HepG2 (cell line): ENCODE measurements around the gene TADA2A. TPM values are rescaled to one million over a fixed set of nuclear protein-coding genes. Genes with fewer than 3 reads are reported as not detected.

Source experiments
- FOXA3 ChIP-seq: IDR thresholded peaks from 2 replicates; pipeline ENCODE4 v1.6.1; 2016; ENCODE audit warnings: missing genetic modification reagents, missing compliant biosample characterization
- GZF1 ChIP-seq: sonication (generic); formaldehyde crosslinking; IDR thresholded peaks from 2 replicates; pipeline ENCODE4 v1.5.1; 2020; ENCODE audit warnings: mild to moderate bottlenecking, missing genetic modification reagents
- HBP1 ChIP-seq: IDR thresholded peaks from 2 replicates; pipeline ENCODE4 v1.6.1; 2016; ENCODE audit warnings: low read depth, control low read depth
- HNF4G ChIP-seq, 2 experiments: sonication (generic) in 1 of 2; formaldehyde crosslinking in 1 of 2; IDR thresholded peaks; 2 replicates each; pipeline versions ENCODE4 v1.4.0 to v1.6.1; 2011 to 2020; ENCODE audit warnings: borderline replicate concordance in 2 of 2, low read depth in 2 of 2, mild to moderate bottlenecking in 2 of 2, low read length in 1 of 2, missing genetic modification reagents in 1 of 2, moderate library complexity in 1 of 2
- MTF2 ChIP-seq: sonication (generic); formaldehyde crosslinking; IDR thresholded peaks from 2 replicates; pipeline ENCODE4 v1.5.0; 2020; ENCODE audit warnings: missing genetic modification reagents, borderline replicate concordance
- NR1H2 ChIP-seq: sonication (generic); formaldehyde crosslinking; IDR thresholded peaks from 2 replicates; pipeline ENCODE4 v1.8.1; 2022; ENCODE audit warnings: low read depth, missing genetic modification reagents, borderline replicate concordance
- SOX5 ChIP-seq: IDR thresholded peaks from 2 replicates; pipeline ENCODE4 v1.6.1; 2016; ENCODE audit warnings: borderline replicate concordance
- SP140L ChIP-seq: sonication (generic); formaldehyde crosslinking; IDR thresholded peaks from 2 replicates; pipeline ENCODE4 v1.4.0; 2020; ENCODE audit warnings: missing genetic modification reagents, borderline replicate concordance
- UBTF ChIP-seq: sonication (generic); formaldehyde crosslinking; IDR thresholded peaks from 2 replicates; pipeline ENCODE4 v1.4.0; 2020; ENCODE audit warnings: mild to moderate bottlenecking, missing genetic modification reagents
- ZNF17 ChIP-seq: sonication (generic); formaldehyde crosslinking; IDR thresholded peaks from 2 replicates; pipeline ENCODE4 v1.5.0; 2020; ENCODE audit warnings: mild to moderate bottlenecking, missing genetic modification reagents
- ZNF570 ChIP-seq: sonication (generic); formaldehyde crosslinking; IDR thresholded peaks from 2 replicates; pipeline ENCODE4 v1.4.0; 2020; ENCODE audit warnings: mild to moderate bottlenecking, missing genetic modification reagents, borderline replicate concordance
- ZNF816 ChIP-seq: sonication (generic); formaldehyde crosslinking; IDR thresholded peaks from 2 replicates; pipeline ENCODE4 v1.8.0; 2022; ENCODE audit warnings: missing genetic modification reagents, mild to moderate bottlenecking, borderline replicate concordance
- polyA plus RNA-seq, 8 experiments: library from polyadenylated mRNA; depleted of rRNA in 3 of 8; stranded (reverse) in 7 of 8; unstranded in 1 of 8; fragments of >200 nt; fragmentation: Illumina TruSeq in 4 of 8; extraction: Trizol in 4 of 8; gene quantifications; 2 replicates each; pipeline versions ENCODE4 v1.2.1 to v1.2.3, GENCODE V29; 2011 to 2016; ENCODE audit warnings: low read depth in 4 of 8, missing spikeins in 1 of 8, mixed read lengths in 1 of 8; ENCODE audit not compliant: insufficient read depth in 1 of 8
- total RNA-seq, 5 experiments: library from RNA; depleted of rRNA; stranded (reverse); fragments of >200 nt; fragmentation: Illumina TruSeq; extraction: Trizol; gene quantifications; 2 replicates each; pipeline ENCODE4 v1.2.3, GENCODE V29; 2016; ENCODE audit warnings: low read depth in 1 of 5
- TF ChIP-seq, protein P1 (sequence below): sonication (generic); formaldehyde crosslinking; IDR thresholded peaks from 2 replicates; pipeline ENCODE4 v1.9.0; 2021; ENCODE audit warnings: mild to moderate bottlenecking, missing genetic modification reagents
- TF ChIP-seq, protein P2 (sequence below): sonication (generic); formaldehyde crosslinking; IDR thresholded peaks from 2 replicates; pipeline ENCODE4 v1.9.0; 2022; ENCODE audit warnings: missing genetic modification reagents, mild to moderate bottlenecking, borderline replicate concordance
- TF ChIP-seq, protein P3 (sequence below): sonication (generic); formaldehyde crosslinking; IDR thresholded peaks from 2 replicates; pipeline ENCODE4 v1.8.0; 2022; ENCODE audit warnings: mild to moderate bottlenecking, missing genetic modification reagents, borderline replicate concordance

Gene TADA2A
- total and polyA plus RNA-seq, 2 of the 13 experiments (the other 11 are each of a cell fraction or from before 2014, with no cell fraction given): 8.0 to 14.0 TPM

DNA sequence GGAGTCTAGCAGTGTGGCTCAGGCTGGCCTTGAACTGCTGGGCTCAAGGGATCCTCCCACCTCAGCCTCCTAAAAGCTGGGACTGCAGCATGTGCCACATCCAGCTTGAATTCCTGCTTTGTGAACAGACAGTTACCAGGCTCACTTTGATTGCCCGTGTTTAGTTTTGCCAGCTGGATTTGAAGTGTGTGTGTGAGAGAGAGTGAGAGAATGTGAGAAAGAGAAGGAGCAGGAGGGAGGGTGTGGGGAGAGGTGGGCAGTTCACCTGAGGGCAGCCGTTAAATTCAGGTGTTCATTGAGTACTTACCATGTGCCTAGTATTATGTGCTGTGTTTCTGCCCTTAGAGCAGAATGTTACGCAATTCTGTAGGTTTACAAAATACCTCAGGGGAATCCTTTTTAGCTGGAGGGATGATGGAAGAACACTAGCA, 87.7 kb downstream of the TADA2A start (continued):
- no peak for TF ChIP-seq HNF4G (IDR thresholded peaks at IDR 0.05; ENCODE audit: borderline replicate concordance, low read depth, low read length)
- TF ChIP-seq HNF4G (CRISPR knock-in tag; IDR thresholded peaks at IDR 0.05; ENCODE audit: borderline replicate concordance, low read depth): no peak
- no peak for TF ChIP-seq GZF1
- TF ChIP-seq SP140L (CRISPR knock-in tag): no peak
- TF ChIP-seq FOXA3 (CRISPR knock-in tag): no peak
- peak; percentile 31; the same call in 1 of the 2 replicates for TF ChIP-seq UBTF (CRISPR knock-in tag)
- TF ChIP-seq, protein P1, sequence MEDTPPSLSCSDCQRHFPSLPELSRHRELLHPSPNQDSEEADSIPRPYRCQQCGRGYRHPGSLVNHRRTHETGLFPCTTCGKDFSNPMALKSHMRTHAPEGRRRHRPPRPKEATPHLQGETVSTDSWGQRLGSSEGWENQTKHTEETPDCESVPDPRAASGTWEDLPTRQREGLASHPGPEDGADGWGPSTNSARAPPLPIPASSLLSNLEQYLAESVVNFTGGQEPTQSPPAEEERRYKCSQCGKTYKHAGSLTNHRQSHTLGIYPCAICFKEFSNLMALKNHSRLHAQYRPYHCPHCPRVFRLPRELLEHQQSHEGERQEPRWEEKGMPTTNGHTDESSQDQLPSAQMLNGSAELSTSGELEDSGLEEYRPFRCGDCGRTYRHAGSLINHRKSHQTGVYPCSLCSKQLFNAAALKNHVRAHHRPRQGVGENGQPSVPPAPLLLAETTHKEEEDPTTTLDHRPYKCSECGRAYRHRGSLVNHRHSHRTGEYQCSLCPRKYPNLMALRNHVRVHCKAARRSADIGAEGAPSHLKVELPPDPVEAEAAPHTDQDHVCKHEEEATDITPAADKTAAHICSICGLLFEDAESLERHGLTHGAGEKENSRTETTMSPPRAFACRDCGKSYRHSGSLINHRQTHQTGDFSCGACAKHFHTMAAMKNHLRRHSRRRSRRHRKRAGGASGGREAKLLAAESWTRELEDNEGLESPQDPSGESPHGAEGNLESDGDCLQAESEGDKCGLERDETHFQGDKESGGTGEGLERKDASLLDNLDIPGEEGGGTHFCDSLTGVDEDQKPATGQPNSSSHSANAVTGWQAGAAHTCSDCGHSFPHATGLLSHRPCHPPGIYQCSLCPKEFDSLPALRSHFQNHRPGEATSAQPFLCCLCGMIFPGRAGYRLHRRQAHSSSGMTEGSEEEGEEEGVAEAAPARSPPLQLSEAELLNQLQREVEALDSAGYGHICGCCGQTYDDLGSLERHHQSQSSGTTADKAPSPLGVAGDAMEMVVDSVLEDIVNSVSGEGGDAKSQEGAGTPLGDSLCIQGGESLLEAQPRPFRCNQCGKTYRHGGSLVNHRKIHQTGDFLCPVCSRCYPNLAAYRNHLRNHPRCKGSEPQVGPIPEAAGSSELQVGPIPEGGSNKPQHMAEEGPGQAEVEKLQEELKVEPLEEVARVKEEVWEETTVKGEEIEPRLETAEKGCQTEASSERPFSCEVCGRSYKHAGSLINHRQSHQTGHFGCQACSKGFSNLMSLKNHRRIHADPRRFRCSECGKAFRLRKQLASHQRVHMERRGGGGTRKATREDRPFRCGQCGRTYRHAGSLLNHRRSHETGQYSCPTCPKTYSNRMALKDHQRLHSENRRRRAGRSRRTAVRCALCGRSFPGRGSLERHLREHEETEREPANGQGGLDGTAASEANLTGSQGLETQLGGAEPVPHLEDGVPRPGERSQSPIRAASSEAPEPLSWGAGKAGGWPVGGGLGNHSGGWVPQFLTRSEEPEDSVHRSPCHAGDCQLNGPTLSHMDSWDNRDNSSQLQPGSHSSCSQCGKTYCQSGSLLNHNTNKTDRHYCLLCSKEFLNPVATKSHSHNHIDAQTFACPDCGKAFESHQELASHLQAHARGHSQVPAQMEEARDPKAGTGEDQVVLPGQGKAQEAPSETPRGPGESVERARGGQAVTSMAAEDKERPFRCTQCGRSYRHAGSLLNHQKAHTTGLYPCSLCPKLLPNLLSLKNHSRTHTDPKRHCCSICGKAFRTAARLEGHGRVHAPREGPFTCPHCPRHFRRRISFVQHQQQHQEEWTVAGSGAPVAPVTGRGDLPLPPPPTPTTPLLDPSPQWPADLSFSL (CRISPR knock-in tag): no peak
- TF ChIP-seq, protein P2, sequence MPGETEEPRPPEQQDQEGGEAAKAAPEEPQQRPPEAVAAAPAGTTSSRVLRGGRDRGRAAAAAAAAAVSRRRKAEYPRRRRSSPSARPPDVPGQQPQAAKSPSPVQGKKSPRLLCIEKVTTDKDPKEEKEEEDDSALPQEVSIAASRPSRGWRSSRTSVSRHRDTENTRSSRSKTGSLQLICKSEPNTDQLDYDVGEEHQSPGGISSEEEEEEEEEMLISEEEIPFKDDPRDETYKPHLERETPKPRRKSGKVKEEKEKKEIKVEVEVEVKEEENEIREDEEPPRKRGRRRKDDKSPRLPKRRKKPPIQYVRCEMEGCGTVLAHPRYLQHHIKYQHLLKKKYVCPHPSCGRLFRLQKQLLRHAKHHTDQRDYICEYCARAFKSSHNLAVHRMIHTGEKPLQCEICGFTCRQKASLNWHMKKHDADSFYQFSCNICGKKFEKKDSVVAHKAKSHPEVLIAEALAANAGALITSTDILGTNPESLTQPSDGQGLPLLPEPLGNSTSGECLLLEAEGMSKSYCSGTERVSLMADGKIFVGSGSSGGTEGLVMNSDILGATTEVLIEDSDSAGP (CRISPR knock-in tag): no peak
- no peak for TF ChIP-seq MTF2
- no peak for TF ChIP-seq ZNF570 (CRISPR knock-in tag)
- no peak for TF ChIP-seq HBP1 (CRISPR knock-in tag)
- TF ChIP-seq ZNF816 (CRISPR knock-in tag): no peak
- TF ChIP-seq SOX5 (CRISPR knock-in tag): 0 out of 2 replicates have a peak, but pooled peaks have one; percentile 21
- TF ChIP-seq, protein P3, sequence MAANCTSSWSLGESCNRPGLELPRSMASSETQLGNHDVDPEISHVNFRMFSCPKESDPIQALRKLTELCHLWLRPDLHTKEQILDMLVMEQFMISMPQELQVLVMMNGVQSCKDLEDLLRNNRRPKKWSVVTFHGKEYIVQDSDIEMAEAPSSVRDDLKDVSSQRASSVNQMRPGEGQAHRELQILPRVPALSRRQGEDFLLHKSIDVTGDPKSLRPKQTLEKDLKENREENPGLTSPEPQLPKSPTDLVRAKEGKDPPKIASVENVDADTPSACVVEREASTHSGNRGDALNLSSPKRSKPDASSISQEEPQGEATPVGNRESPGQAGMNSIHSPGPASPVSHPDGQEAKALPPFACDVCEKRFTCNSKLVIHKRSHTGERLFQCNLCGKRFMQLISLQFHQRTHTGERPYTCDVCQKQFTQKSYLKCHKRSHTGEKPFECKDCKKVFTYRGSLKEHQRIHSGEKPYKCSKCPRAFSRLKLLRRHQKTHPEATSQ: no peak
- TF ChIP-seq ZNF17: no peak
- no peak for TF ChIP-seq NR1H2 (CRISPR knock-in tag)
